Lower lobe of right lung (tissue), 2 donors: Measurements from ENCODE around the gene DLG5. TPM values are rescaled to one million over a fixed set of nuclear protein-coding genes. Genes with fewer than 3 reads are reported as not detected.

Experiments
- ATAC-seq, 2 donors: fragments of 200-7000 bp; cut with Tn5 transposase; one replicate each; pipeline ENCODE4 v1.9.1; 2020 to 2022; ENCODE audit warnings: mild to moderate bottlenecking in 2 of 2, moderate library complexity in 2 of 2
- DNase-seq: peaks from one replicate; pipeline ENCODE4 v3.0.0-alpha.2; 2020
- H3K27ac ChIP-seq: fragments of 200-600 bp; one replicate; pipeline ENCODE4 v1.8.0; 2022
- H3K27me3 ChIP-seq: fragments of 200-600 bp; one replicate; pipeline ENCODE4 v1.8.0; 2022; ENCODE audit warnings: low read depth
- H3K36me3 ChIP-seq: fragments of 200-600 bp; one replicate; pipeline ENCODE4 v1.8.0; 2022; ENCODE audit warnings: mild to moderate bottlenecking
- H3K4me1 ChIP-seq: fragments of 200-600 bp; one replicate; pipeline ENCODE4 v1.8.0; 2022
- H3K4me3 ChIP-seq: fragments of 200-600 bp; one replicate; pipeline ENCODE4 v1.8.0; 2022; ENCODE audit warnings: mild to moderate bottlenecking
- H3K9me3 ChIP-seq: fragments of 200-600 bp; one replicate; pipeline ENCODE4 v1.8.0; 2022
- CTCF ChIP-seq: fragments of 200-600 bp; IDR thresholded peaks from one replicate; pipeline ENCODE4 v1.8.0; 2022; ENCODE audit warnings: antibody characterized with exemption, mild to moderate bottlenecking
- intact Hi-C: fragments of 100-400 bp; cut with DNase I; formaldehyde crosslinking; loops from one replicate; pipeline ENCODE4 v1.11.0; 2022
- total RNA-seq: library from RNA; stranded (reverse); fragmentation: NEBNext Ultra II Directional; extraction: Animal tissue kit (Norgen Biotek cat#: 25700); gene quantifications from one replicate; pipeline ENCODE4 v1.2.1, GENCODE V29; 2021
- donor health status: DM: no; HTN: yes; CAD: no; lungs with severe emphysema.

Gene DLG5
- total RNA-seq, 1 donor from 2014 or later: 18.7 TPM

GRCh38 chr10:77906951-77907421, 19.6 kb downstream of the DLG5 start:
- no peaks in the 10 kb centered on the region for H3K9me3 ChIP-seq
- DNase-seq: no peak
- peak; percentile 43 to 46 for ATAC-seq
- TF ChIP-seq CTCF: no peak
- H3K27ac ChIP-seq: no peak overlapping the region
- H3K4me3 ChIP-seq: no peak overlapping the region
- no peaks in the 10 kb centered on the region for H3K36me3 ChIP-seq
- peaks cover 22% of the 10 kb centered on the region for H3K4me1 ChIP-seq
- H3K27me3 ChIP-seq: no peaks in the 10 kb centered on the region
- intact Hi-C loops: no loop called here

- Histone ChIP-seq H3K9me3 (no peaks in the 10 kb centered on the region), H3K36me3 (no peaks in the 10 kb centered on the region), H3K27ac (no peak overlapping the region), H3K4me1 (peaks cover 22% of the 10 kb centered on the region), H3K4me3 (no peak overlapping the region), H3K27me3 (no peaks in the 10 kb centered on the region)
- TF ChIP-seq CTCF: no peak
- ATAC-seq (no peak), DNase-seq (no peak)
- intact Hi-C loops: no loop called here
These were observed 20.8 kb downstream of the DLG5 start for GRCh38 chr10:77905781-77906180.

- ATAC-seq (no peak), DNase-seq (no peak)
- no peak overlapping the region for H3K27ac ChIP-seq
- TF ChIP-seq CTCF: no peak
- H3K36me3 ChIP-seq: no peaks in the 10 kb centered on the region
- peaks cover 21% of the 10 kb centered on the region for H3K4me1 ChIP-seq
- H3K4me3 ChIP-seq: no peak overlapping the region
- H3K27me3 ChIP-seq: no peaks in the 10 kb centered on the region
- no peaks in the 10 kb centered on the region for H3K9me3 ChIP-seq
- intact Hi-C loops: no loop called here
These were observed 21.3 kb downstream of the DLG5 start for GRCh38 chr10:77905086-77905748.

- intact Hi-C loops: no loop called here
- ATAC-seq (no peak), DNase-seq (no peak)
- Histone ChIP-seq H3K27ac (no peak overlapping the region), H3K36me3 (no peaks in the 10 kb centered on the region), H3K4me1 (peaks cover 21% of the 10 kb centered on the region), H3K9me3 (no peaks in the 10 kb centered on the region), H3K4me3 (no peak overlapping the region), H3K27me3 (no peaks in the 10 kb centered on the region)
- no peak for TF ChIP-seq CTCF
These were observed 22.3 kb downstream of the DLG5 start for GRCh38 chr10:77904100-77904840.

- no peak for ATAC-seq
- intact Hi-C loops: no loop called here
These were observed 24.4 kb downstream of the DLG5 start for GRCh38 chr10:77902159-77902558.

More at GRCh38 chr10:77902159-77902558, 24.4 kb downstream of the DLG5 start:
- Histone ChIP-seq H3K27me3 (no peaks in the 10 kb centered on the region), H3K4me3 (no peak overlapping the region), H3K4me1 (peaks cover 35% of the 10 kb centered on the region), H3K36me3 (no peaks in the 10 kb centered on the region), H3K9me3 (no peaks in the 10 kb centered on the region), H3K27ac (no peak overlapping the region)
- no peak for DNase-seq
- no peak for TF ChIP-seq CTCF
